HL-60 (cell line): ENCODE results near the gene LDLRAD3.

Experiments
- DNase-seq, 2 experiments: peaks; one replicate each; pipeline ENCODE4 v3.0.0-alpha.2; 2010 to 2020; ENCODE audit warnings: low read depth in 1 of 2, low spot score in 1 of 2
- H3K27ac ChIP-seq: fragments of 250-450 bp; sonication (Bioruptor Pico); replicated peaks from 2 replicates; pipeline ENCODE4 v1.5.1; 2020; ENCODE audit warnings: mild to moderate bottlenecking, moderate library complexity
- H3K27me3 ChIP-seq: fragments of 250-450 bp; sonication (Bioruptor Pico); 2 replicates; pipeline ENCODE4 v1.5.1; 2021; ENCODE audit warnings: mild to moderate bottlenecking, moderate library complexity; ENCODE audit not compliant: insufficient read depth, poor library complexity, severe bottlenecking
- H3K4me3 ChIP-seq: replicated peaks from 2 replicates; pipeline ENCODE4 v1.5.1; 2011; ENCODE audit warnings: mild to moderate bottlenecking, control low read depth, low read length; ENCODE audit not compliant: insufficient read depth
- CTCF ChIP-seq: IDR thresholded peaks from one replicate; pipeline ENCODE4 v1.5.1; 2011; ENCODE audit warnings: low read length, control low read depth, inconsistent platforms; ENCODE audit not compliant: insufficient read depth
- GABPA ChIP-seq: IDR thresholded peaks from 2 replicates; pipeline ENCODE4 v1.6.1; 2012; ENCODE audit warnings: low read depth
- POLR2AphosphoS5 ChIP-seq: IDR thresholded peaks from 2 replicates; pipeline ENCODE4 v1.6.1; 2012; ENCODE audit warnings: low read depth
- SPI1 ChIP-seq: IDR thresholded peaks from 2 replicates; pipeline ENCODE4 v1.6.1; 2012; ENCODE audit warnings: low read depth, mild to moderate bottlenecking, borderline replicate concordance
- TF ChIP-seq, protein P1 (sequence below): IDR thresholded peaks from 2 replicates; pipeline ENCODE4 v1.6.1; 2012; ENCODE audit warnings: low read depth; ENCODE audit not compliant: insufficient replicate concordance

Gene LDLRAD3

GRCh38 chr11:35918716-35919115 is 25.1 kb upstream of the LDLRAD3 start:
- H3K27me3 ChIP-seq: no peaks in the 10 kb centered on the region
- TF ChIP-seq GABPA: no peak
- no peak for TF ChIP-seq POLR2AphosphoS5
- TF ChIP-seq CTCF: no peak
- TF ChIP-seq, protein P1, sequence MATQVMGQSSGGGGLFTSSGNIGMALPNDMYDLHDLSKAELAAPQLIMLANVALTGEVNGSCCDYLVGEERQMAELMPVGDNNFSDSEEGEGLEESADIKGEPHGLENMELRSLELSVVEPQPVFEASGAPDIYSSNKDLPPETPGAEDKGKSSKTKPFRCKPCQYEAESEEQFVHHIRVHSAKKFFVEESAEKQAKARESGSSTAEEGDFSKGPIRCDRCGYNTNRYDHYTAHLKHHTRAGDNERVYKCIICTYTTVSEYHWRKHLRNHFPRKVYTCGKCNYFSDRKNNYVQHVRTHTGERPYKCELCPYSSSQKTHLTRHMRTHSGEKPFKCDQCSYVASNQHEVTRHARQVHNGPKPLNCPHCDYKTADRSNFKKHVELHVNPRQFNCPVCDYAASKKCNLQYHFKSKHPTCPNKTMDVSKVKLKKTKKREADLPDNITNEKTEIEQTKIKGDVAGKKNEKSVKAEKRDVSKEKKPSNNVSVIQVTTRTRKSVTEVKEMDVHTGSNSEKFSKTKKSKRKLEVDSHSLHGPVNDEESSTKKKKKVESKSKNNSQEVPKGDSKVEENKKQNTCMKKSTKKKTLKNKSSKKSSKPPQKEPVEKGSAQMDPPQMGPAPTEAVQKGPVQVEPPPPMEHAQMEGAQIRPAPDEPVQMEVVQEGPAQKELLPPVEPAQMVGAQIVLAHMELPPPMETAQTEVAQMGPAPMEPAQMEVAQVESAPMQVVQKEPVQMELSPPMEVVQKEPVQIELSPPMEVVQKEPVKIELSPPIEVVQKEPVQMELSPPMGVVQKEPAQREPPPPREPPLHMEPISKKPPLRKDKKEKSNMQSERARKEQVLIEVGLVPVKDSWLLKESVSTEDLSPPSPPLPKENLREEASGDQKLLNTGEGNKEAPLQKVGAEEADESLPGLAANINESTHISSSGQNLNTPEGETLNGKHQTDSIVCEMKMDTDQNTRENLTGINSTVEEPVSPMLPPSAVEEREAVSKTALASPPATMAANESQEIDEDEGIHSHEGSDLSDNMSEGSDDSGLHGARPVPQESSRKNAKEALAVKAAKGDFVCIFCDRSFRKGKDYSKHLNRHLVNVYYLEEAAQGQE: no peak
- no peak for TF ChIP-seq SPI1
- DNase-seq: no peak
- H3K27ac ChIP-seq: no peak overlapping the region
- no peak overlapping the region for H3K4me3 ChIP-seq

GRCh38 chr11:35919244-35919643 is 24.6 kb upstream of the LDLRAD3 start:
- TF ChIP-seq POLR2AphosphoS5 (no peak), SPI1 (no peak), CTCF (no peak)
- TF ChIP-seq, protein P1: no peak
- Histone ChIP-seq H3K27me3 (no peaks in the 10 kb centered on the region), H3K27ac (no peak overlapping the region), H3K4me3 (no peak overlapping the region)
- no peak for DNase-seq

DNA sequence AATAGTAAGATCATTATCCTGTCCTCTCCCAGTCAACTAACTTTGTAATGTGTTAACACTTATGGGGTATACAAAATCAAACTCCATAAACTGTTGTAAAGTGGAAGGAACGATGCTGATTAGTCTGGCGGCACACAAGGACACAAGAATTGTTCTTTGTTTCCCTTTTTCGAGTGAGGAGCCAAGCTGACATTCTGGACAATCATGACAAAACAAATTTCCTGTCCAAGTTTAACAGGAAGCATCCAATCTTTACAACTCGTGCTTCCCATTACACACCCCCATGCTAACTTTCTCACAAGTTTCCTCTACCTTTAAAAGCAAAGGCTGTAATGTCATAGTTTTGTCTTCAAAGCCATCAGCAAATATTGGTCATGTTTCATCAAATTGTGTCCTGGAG is 20.4 kb upstream of the LDLRAD3 start:
- H3K4me3 ChIP-seq: no peak overlapping the region
- H3K27ac ChIP-seq: no peak overlapping the region
- no peak for DNase-seq
- H3K27me3 ChIP-seq: no peaks in the 10 kb centered on the region
- TF ChIP-seq POLR2AphosphoS5: no peak
- TF ChIP-seq SPI1: no peak
- TF ChIP-seq, protein P1: no peak
- TF ChIP-seq CTCF: no peak
- no peak for TF ChIP-seq GABPA
